COLO668 (cell line): Measurements from ENCODE around the gene SLC44A3.

ENCODE experiments used
- DNase-seq: peaks from one replicate; lab custom pipeline; 2025; ENCODE audit not compliant: unreplicated experiment; lab: John Stamatoyannopoulos, UW

SLC44A3 gene

GRCh38 chr1:94799206-94799605 is 21.0 kb upstream of the SLC44A3 start:
- no peak for DNase-seq

GRCh38 chr1:94801919-94802546 is 18.1 kb upstream of the SLC44A3 start:
- peak; percentile 23 for DNase-seq

- no peak for DNase-seq
These were observed 17.1 kb upstream of the SLC44A3 start for GRCh38 chr1:94803106-94803505.

- no peak for DNase-seq
These were observed 16.4 kb upstream of the SLC44A3 start for GRCh38 chr1:94803517-94804441.

- DNase-seq = no peak
These were observed 15.7 kb upstream of the SLC44A3 start for GRCh38 chr1:94804442-94804837.

GRCh38 chr1:94805912-94806311 is 14.2 kb upstream of the SLC44A3 start:
- DNase-seq = peak; percentile 50

- no peak for DNase-seq
These were observed 13.7 kb upstream of the SLC44A3 start for GRCh38 chr1:94806441-94806871.

- no peak for DNase-seq
These were observed 12.2 kb upstream of the SLC44A3 start for GRCh38 chr1:94807742-94808491.

- DNase-seq = no peak
These were observed 11.5 kb upstream of the SLC44A3 start for GRCh38 chr1:94808669-94809068.

- DNase-seq = no peak
These were observed 7.2 kb upstream of the SLC44A3 start for GRCh38 chr1:94812985-94813384.

- no peak for DNase-seq
These were observed 4.1 kb upstream of the SLC44A3 start for GRCh38 chr1:94816030-94816429.

GRCh38 chr1:94817712-94818111 is 2.4 kb upstream of the SLC44A3 start:
- DNase-seq = no peak

GRCh38 chr1:94819238-94819944 is 766 bp upstream of the SLC44A3 start:
- no peak for DNase-seq

- no peak for DNase-seq
These were observed 779 bp downstream of the SLC44A3 start for GRCh38 chr1:94820936-94821335.

GRCh38 chr1:94821636-94822305 is 1.6 kb downstream of the SLC44A3 start:
- peak; percentile 36 for DNase-seq

- no peak for DNase-seq
These were observed 3.0 kb downstream of the SLC44A3 start for GRCh38 chr1:94823116-94823515.

- no peak for DNase-seq
These were observed 5.8 kb downstream of the SLC44A3 start for GRCh38 chr1:94825936-94826335.

GRCh38 chr1:94827434-94827833 is 7.3 kb downstream of the SLC44A3 start:
- no peak for DNase-seq

- no peak for DNase-seq
These were observed 8.1 kb downstream of the SLC44A3 start for GRCh38 chr1:94828251-94828650.

- no peak for DNase-seq
These were observed 11.5 kb downstream of the SLC44A3 start for GRCh38 chr1:94831641-94832040.
